Omental fat pad (tissue), 4 donors: ENCODE results near the gene SLC22A14. TPM values are rescaled to one million over a fixed set of nuclear protein-coding genes. Genes with fewer than 3 reads are reported as not detected.

Experiments used
- ATAC-seq: fragments of 150-250 bp; one replicate; pipeline ENCODE4 v1.9.1; 2016; ENCODE audit warnings: mild to moderate bottlenecking, moderate library complexity; ENCODE audit not compliant: low FRiP score
- DNase-seq: peaks from one replicate; pipeline ENCODE4 v3.0.0-alpha.2; 2019; ENCODE audit warnings: low spot score
- total RNA-seq, 4 donors: library from RNA; depleted of rRNA; stranded (reverse); fragments of >200 nt; gene quantifications; one replicate each; pipeline ENCODE4 v1.1.0, GENCODE V29; 2016
- TF ChIP-seq, protein P1 (sequence below), 3 donors: fragments of 450-650 bp; IDR thresholded peaks; one replicate each; pipeline ENCODE4 v1.5.1; 2016 to 2017; ENCODE audit warnings: antibody characterized with exemption in 3 of 3, mild to moderate bottlenecking in 3 of 3, moderate library complexity in 2 of 3

Gene SLC22A14
- total RNA-seq, 4 donors from 2014 or later = 0.24 to 0.65 TPM; not detected in 2

DNA sequence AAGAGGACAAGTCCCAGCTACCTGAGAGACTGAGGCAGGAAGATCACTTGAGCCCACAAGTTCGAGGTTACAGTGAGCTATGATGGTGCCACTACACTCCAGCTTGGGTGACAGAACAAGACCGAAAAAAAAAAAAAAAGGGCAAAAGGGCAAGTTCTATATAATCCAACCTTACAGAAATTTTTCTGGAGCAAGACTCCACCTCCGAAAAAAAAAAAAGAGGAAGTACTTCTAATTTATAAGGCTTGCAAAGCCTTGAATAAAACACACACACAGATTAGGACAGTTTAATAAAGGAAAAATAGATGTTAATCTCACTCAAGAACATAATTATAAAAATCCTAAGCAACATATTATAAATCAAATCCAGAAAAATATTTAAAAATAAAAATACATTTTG is 50.1 kb downstream of the SLC22A14 start:
- no peak for DNase-seq
- ATAC-seq = no peak
- TF ChIP-seq, protein P1, sequence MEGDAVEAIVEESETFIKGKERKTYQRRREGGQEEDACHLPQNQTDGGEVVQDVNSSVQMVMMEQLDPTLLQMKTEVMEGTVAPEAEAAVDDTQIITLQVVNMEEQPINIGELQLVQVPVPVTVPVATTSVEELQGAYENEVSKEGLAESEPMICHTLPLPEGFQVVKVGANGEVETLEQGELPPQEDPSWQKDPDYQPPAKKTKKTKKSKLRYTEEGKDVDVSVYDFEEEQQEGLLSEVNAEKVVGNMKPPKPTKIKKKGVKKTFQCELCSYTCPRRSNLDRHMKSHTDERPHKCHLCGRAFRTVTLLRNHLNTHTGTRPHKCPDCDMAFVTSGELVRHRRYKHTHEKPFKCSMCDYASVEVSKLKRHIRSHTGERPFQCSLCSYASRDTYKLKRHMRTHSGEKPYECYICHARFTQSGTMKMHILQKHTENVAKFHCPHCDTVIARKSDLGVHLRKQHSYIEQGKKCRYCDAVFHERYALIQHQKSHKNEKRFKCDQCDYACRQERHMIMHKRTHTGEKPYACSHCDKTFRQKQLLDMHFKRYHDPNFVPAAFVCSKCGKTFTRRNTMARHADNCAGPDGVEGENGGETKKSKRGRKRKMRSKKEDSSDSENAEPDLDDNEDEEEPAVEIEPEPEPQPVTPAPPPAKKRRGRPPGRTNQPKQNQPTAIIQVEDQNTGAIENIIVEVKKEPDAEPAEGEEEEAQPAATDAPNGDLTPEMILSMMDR (IDR thresholded peaks at IDR 0.05) = no peak

DNA sequence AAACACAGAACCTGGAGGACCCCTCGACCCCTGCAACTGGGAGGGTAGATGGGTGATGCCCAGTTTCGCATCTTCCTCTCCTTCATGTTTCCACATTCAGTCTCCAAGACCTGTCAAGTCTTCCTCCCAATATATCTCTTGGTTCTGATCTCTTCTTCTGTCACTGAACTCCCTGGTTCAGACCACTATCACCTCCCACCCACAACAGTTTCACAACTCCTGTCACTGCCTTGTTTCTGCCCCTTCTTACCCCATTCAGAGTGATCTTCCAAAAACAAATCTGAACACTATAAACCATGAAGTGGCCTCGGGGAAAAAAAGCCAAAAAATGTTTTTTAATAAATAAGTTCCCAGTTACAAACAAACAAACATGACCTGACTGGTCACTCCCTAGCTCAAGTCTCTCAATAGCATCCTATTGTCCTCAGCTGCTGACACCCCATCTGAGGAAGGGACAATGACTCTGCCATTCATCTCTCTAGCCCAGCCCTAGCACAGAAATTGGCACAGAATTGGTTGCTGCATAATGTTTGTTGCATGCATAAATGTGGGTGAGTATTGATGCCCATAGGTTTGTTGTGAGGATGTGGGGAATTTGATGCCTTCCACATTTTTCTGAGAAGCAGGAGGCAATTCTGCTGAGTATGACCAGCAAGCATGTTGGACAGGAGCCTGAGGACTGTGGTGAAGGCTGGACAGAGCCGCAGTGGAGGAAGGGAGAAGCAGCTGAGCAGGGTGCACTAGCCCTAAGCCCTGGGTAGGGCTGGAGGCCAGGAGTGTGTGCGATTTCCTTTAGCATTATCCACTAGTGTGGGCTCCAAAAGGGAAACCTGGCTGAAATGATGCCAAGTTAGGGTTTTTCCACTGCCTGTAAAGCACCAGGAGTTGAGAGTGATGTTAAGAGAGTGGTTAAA is 52.3 kb downstream of the SLC22A14 start:
- DNase-seq = no peak
- TF ChIP-seq, protein P1 (IDR thresholded peaks at IDR 0.05) = no peak
- no peak for ATAC-seq

GRCh38 chr3:38335263-38335662 is 53.2 kb downstream of the SLC22A14 start:
- DNase-seq (no peak), ATAC-seq (no peak)
- TF ChIP-seq, protein P1 (IDR thresholded peaks at IDR 0.05) = no peak

DNA sequence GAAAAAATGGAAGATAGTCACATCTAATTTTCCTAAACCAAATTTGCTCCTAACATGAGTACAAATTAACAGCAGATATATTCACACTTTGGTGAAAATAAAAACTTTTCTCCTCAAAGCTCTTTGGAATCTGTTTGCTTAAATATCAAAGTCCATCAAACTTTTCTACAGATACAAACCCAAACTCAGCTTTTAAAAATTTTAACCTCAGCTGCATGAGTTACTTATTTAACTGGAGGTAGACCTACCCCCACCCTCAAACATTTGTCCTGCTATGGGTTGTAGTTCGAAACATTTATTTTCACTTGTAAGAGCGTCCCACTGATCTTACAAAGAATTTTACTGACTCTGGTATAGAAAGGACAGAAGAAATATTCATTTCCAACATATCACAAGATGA is 55.6 kb downstream of the SLC22A14 start:
- TF ChIP-seq, protein P1 (IDR thresholded peaks at IDR 0.05) = no peak
- no peak for DNase-seq
- no peak for ATAC-seq

- DNase-seq (no peak), ATAC-seq (no peak)
- TF ChIP-seq, protein P1 (IDR thresholded peaks at IDR 0.05) = no peak
These were observed 61.9 kb downstream of the SLC22A14 start for GRCh38 chr3:38343797-38344594.

GRCh38 chr3:38345879-38346586 is 63.9 kb downstream of the SLC22A14 start:
- TF ChIP-seq, protein P1 (IDR thresholded peaks at IDR 0.05) = no peak
- DNase-seq = no peak

More at GRCh38 chr3:38345879-38346586, 63.9 kb downstream of the SLC22A14 start:
- peak; percentile 35 for ATAC-seq
